Thyroid gland (tissue), 4 donors: ENCODE data around the gene GOLGA6L7.
"Not testable (repeated sequence)": the region's sequence is repeated elsewhere in the genome, so short reads cannot be mapped to it uniquely, and the experiment has no call there.

Source experiments
- CTCF ChIP-seq, 6 experiments: fragments of 200-600 bp in 3 of 6; fragments of 450-650 bp in 3 of 6; sonication (generic) in 3 of 6; IDR thresholded peaks; one replicate each; pipeline ENCODE4 v1.5.1; 2016 to 2019; ENCODE audit warnings: antibody characterized with exemption in 6 of 6, mild to moderate bottlenecking in 2 of 6, inconsistent platforms in 1 of 6, moderate library complexity in 1 of 6
- POLR2A ChIP-seq, 2 donors: fragments of 450-650 bp; IDR thresholded peaks; one replicate each; pipeline ENCODE4 v1.6.1; 2017; ENCODE audit warnings: antibody characterized with exemption in 2 of 2, mild to moderate bottlenecking in 2 of 2, moderate library complexity in 1 of 2

- not testable (repeated sequence) for TF ChIP-seq CTCF, POLR2A (IDR thresholded peaks at IDR 0.05)
Observed at GRCh38 chr15:28842210-28842609, 6.2 kb downstream of the GOLGA6L7 start.
